MM.1S (cell line): ENCODE results near the gene DNLZ.

ENCODE experiments used
- DNase-seq: peaks from one replicate; pipeline ENCODE4 v3.0.0-alpha.2; 2015
- H2AFZ ChIP-seq: fragments of 300-600 bp; sonication (generic); 2 replicates; pipeline ENCODE4 v1.6.0; 2016; ENCODE audit warnings: antibody characterized with exemption, low read length
- H3F3A ChIP-seq: fragments of 300-600 bp; sonication (generic); 2 replicates; pipeline ENCODE4 v1.6.1; 2016; ENCODE audit warnings: mild to moderate bottlenecking, antibody characterized with exemption, low read length, moderate library complexity, mixed read lengths; ENCODE audit not compliant: insufficient read depth
- H3K27ac ChIP-seq: fragments of 300-600 bp; sonication (generic); 2 replicates; pipeline ENCODE4 v1.5.1; 2016; ENCODE audit warnings: mild to moderate bottlenecking, low read length
- H3K27me3 ChIP-seq: fragments of 300-600 bp; sonication (generic); replicated peaks from 2 replicates; pipeline ENCODE4 v1.6.0; 2016; ENCODE audit warnings: low read length; ENCODE audit not compliant: insufficient read depth
- H3K36me3 ChIP-seq: fragments of 300-600 bp; sonication (generic); replicated peaks from 2 replicates; pipeline ENCODE4 v1.6.1; 2016; ENCODE audit warnings: mild to moderate bottlenecking, low read length, mixed read lengths; ENCODE audit not compliant: insufficient read depth
- H3K4me1 ChIP-seq: fragments of 300-600 bp; sonication (generic); 2 replicates; pipeline ENCODE4 v1.6.1; 2016; ENCODE audit warnings: low read length, mixed read lengths
- H3K4me2 ChIP-seq: fragments of 300-600 bp; sonication (generic); 2 replicates; pipeline ENCODE4 v1.6.0; 2016; ENCODE audit warnings: low read depth, low read length
- H3K4me3 ChIP-seq: fragments of 300-600 bp; sonication (generic); 2 replicates; pipeline ENCODE4 v1.5.1; 2016; ENCODE audit warnings: low read length, mixed read lengths
- H3K79me2 ChIP-seq: fragments of 300-600 bp; sonication (generic); 2 replicates; pipeline ENCODE4 v1.6.1; 2016; ENCODE audit warnings: mixed run types, low read length, mixed read lengths
- H3K9ac ChIP-seq: fragments of 300-600 bp; sonication (generic); 2 replicates; pipeline ENCODE4 v1.6.1; 2016; ENCODE audit warnings: low read length, mixed read lengths
- H3K9me2 ChIP-seq: fragments of 300-600 bp; sonication (generic); replicated peaks from 2 replicates; pipeline ENCODE4 v1.6.1; 2016; ENCODE audit warnings: mild to moderate bottlenecking, low read length, mixed read lengths; ENCODE audit not compliant: insufficient read depth
- H3K9me3 ChIP-seq: fragments of 300-600 bp; sonication (generic); replicated peaks from 2 replicates; pipeline ENCODE4 v1.6.1; 2016; ENCODE audit warnings: mild to moderate bottlenecking, low read length, mixed read lengths; ENCODE audit not compliant: insufficient read depth
- H4K20me1 ChIP-seq: fragments of 300-600 bp; sonication (generic); 2 replicates; pipeline ENCODE4 v1.6.1; 2016; ENCODE audit warnings: mild to moderate bottlenecking, low read length, moderate library complexity, mixed read lengths; ENCODE audit not compliant: insufficient read depth
- CTCF ChIP-seq: fragments of 300-600 bp; sonication (generic); IDR thresholded peaks from 2 replicates; pipeline ENCODE4 v1.5.1; 2016; ENCODE audit warnings: antibody characterized with exemption, low read length, mixed read lengths
- EZH2 ChIP-seq: fragments of 300-600 bp; sonication (generic); optimal IDR thresholded peaks from 2 replicates; pipeline ENCODE3; 2017; ENCODE audit warnings: low read depth, mild to moderate bottlenecking, antibody characterized with exemption, low read length, mixed read lengths
- EZH2phosphoT487 ChIP-seq: fragments of 300-600 bp; sonication (generic); IDR thresholded peaks from 2 replicates; pipeline ENCODE4 v1.6.1; 2018; ENCODE audit warnings: antibody characterized with exemption, low read length

DNLZ gene

GRCh38 chr9:136372006-136372405 lies 8.5 kb upstream of the DNLZ start:
- Histone ChIP-seq H3K27ac (no peak overlapping the region), H3F3A (no peaks in the 10 kb centered on the region), H3K4me1 (no peaks in the 10 kb centered on the region), H3K9me2 (no peaks in the 10 kb centered on the region), H3K9ac (no peak overlapping the region), H3K27me3 (peaks cover 40% of the 10 kb centered on the region), H4K20me1 (no peaks in the 10 kb centered on the region), H3K79me2 (no peaks in the 10 kb centered on the region), H3K4me2 (no peak overlapping the region), H3K4me3 (no peak overlapping the region), H2AFZ (no peak overlapping the region), H3K36me3 (no peaks in the 10 kb centered on the region), H3K9me3 (no peaks in the 10 kb centered on the region)
- no peak for DNase-seq
- no peak for TF ChIP-seq CTCF
- no peak for TF ChIP-seq EZH2phosphoT487
- TF ChIP-seq EZH2: no peak

- Histone ChIP-seq H3K9me3 (no peaks in the 10 kb centered on the region), H3K79me2 (no peaks in the 10 kb centered on the region), H3F3A (no peaks in the 10 kb centered on the region), H3K4me3 (no peak overlapping the region), H3K27ac (no peak overlapping the region), H3K27me3 (peaks cover 40% of the 10 kb centered on the region), H3K36me3 (no peaks in the 10 kb centered on the region), H3K4me2 (no peak overlapping the region), H4K20me1 (no peaks in the 10 kb centered on the region), H3K4me1 (no peaks in the 10 kb centered on the region), H2AFZ (no peak overlapping the region), H3K9me2 (no peaks in the 10 kb centered on the region), H3K9ac (no peak overlapping the region)
- DNase-seq: no peak
- TF ChIP-seq EZH2 (no peak), EZH2phosphoT487 (no peak), CTCF (no peak)
Measured at GRCh38 chr9:136371533-136371880, 8.0 kb upstream of the DNLZ start.

GRCh38 chr9:136370687-136371532 lies 7.4 kb upstream of the DNLZ start:
- Histone ChIP-seq H3K9me2 (no peaks in the 10 kb centered on the region), H3K27ac (no peak overlapping the region), H3K9me3 (no peaks in the 10 kb centered on the region), H2AFZ (no peak overlapping the region), H3K4me2 (no peak overlapping the region), H3K79me2 (no peaks in the 10 kb centered on the region), H3K36me3 (no peaks in the 10 kb centered on the region), H3K27me3 (peaks cover 40% of the 10 kb centered on the region), H3K4me1 (no peaks in the 10 kb centered on the region), H4K20me1 (no peaks in the 10 kb centered on the region), H3F3A (no peaks in the 10 kb centered on the region), H3K4me3 (no peak overlapping the region), H3K9ac (no peak overlapping the region)
- no peak for TF ChIP-seq EZH2
- TF ChIP-seq EZH2phosphoT487: no peak
- TF ChIP-seq CTCF: no peak
- no peak for DNase-seq
